ENCODE results near the gene B4GALT4.

- TF ChIP-seq YY1 (IDR thresholded peaks at IDR 0.05; ENCODE audit: insufficient read depth, insufficient read length) (no peak), SUZ12 (IDR thresholded peaks at IDR 0.05; ENCODE audit: extremely low read depth, insufficient read depth, insufficient read length) (no peak)
Observed at GRCh38 chr3:119245778-119246177, 5.1 kb upstream of the B4GALT4 start.

Data from NT2/D1 (cell line).